Stimulated activated CD8-positive, alpha-beta memory T cell treated with anti-CD3 and anti-CD28 coated beads, Interleukin-15, amount 100 ng/mL, for 1 hour (primary cell): ENCODE measurements around the gene NANOG.
"Not testable (repeated sequence)": the region's sequence is repeated elsewhere in the genome, so short reads cannot be mapped to it uniquely, and the experiment has no call there.

Experiments used
- DNase-seq: peaks from one replicate; pipeline ENCODE4 v3.0.0-alpha.2; 2020; ENCODE audit warnings: low read depth

The NANOG gene

GRCh38 chr12:7788884-7789528, at the start of gene NANOG:
TSS of gene NANOG (plus strand) at chr12:7789402. CDS start at chr12:7789615, 213 bp downstream.
- DNase-seq: not testable (repeated sequence)

DNA sequence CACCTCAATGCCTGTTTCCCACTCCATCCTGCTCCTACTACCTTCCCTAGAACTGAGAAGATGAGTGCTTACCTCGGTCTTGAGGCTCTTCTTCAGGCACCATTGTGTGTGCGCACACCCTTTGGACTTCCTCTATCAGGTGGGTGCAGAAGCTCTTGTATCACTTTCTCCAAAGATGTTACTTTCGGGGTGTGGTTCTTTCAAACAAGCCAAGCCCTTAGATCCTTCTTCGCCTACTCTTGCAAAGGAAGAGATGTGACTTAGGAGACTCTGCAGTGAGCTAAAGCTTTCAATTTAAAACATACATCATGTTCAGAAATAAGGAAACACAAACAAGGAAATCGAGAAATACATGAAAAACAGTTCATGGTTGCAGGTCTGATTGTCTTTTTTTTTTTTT, 42.0 kb upstream of the NANOG start, which contains the start of gene CLEC4C:
TSS of gene CLEC4C (minus strand) at position 130 of the 400 bp plus-strand sequence. CDS start at position 103, 27 bp downstream.
- DNase-seq: no peak

GRCh38 chr12:7748852-7749251, 40.4 kb upstream of the NANOG start:
- DNase-seq: no peak

DNA sequence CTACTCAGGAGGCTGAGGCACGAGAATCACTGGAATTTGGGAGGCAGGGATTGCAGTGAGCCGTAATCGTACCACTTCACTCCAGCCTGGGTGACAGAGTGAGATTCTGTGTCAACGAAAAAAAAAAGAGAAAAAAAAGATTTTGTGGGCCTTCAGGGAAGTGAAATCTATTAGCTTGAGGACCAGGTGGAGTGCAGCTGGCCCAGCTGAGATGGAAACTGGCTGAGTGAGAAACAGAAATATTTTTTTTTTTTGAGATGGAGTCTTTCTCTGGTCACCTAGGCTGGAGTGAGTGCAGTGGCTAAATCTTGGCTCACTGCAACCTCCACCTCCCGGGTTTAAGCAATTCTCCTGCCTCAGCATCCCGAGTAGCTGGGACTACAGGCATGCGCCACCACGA, 39.8 kb upstream of the NANOG start:
- no peak for DNase-seq

DNA sequence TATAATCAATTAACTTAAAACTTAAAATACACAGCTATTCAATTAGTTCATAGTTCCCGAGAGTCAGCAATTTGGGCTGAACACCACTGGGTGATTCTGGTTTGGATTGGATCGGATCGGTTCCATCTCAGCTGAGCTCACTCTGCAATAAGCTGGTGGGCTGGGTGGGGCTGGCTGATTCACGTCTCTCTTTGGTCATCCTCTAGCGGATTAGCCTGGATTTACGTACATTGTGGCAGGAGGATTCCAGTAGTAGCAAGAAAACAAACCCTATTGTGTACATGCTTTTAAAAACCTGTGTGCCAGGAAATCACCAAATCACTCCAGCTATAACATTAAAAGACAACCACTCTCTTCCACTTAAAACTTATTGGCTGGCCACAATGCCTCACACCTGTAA, 38.9 kb upstream of the NANOG start:
- no peak for DNase-seq

- no peak for DNase-seq
These were observed 37.8 kb upstream of the NANOG start for GRCh38 chr12:7751394-7751793.

DNA sequence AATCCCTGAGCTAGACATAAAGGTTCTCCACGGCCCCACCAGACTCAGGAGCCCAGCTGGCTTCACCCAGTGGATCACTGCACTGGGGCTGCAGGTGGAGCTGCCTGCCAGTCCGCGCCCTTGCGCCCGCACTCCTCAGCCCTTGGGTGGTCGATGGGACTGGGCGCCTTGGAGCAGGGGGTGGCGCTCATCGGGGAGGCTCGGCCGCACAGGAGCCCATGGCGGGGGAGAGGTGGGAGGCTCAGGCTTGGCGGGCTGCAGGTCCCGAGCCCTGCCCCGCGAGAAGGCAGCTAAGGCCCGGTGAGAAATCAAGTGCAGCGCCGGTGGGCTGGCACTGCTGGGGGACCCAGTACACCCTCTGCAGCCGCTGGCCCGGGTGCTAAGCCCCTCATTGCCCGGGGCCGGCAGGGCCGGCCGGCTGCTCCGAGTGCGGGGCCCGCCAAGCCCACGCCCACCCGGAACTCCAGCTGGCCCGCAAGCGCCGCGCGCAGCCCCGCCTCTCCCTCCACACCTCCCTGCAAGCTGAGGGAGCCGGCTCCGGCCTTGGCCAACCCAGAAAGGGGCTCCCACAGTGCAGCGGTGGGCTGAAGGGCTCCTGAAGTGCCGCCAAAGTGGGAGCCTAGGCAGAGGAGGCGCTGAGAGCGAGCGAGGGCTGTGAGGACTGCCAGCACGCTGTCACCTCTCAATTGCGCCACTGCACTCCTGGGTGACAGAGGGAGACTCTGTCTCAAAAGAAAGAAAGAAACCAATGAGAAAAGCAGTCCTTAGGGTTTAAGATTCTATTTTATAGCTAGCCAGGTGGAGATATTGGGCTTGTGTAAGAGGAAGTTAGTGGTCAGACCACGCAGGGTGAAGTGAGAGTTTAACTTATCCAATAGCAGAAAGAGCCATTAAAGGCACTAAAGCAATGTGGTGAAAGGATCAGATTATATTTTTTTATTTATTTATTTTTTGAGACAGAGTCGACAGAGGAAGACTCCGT, 37.0 kb upstream of the NANOG start:
- DNase-seq: not testable (repeated sequence)

DNA sequence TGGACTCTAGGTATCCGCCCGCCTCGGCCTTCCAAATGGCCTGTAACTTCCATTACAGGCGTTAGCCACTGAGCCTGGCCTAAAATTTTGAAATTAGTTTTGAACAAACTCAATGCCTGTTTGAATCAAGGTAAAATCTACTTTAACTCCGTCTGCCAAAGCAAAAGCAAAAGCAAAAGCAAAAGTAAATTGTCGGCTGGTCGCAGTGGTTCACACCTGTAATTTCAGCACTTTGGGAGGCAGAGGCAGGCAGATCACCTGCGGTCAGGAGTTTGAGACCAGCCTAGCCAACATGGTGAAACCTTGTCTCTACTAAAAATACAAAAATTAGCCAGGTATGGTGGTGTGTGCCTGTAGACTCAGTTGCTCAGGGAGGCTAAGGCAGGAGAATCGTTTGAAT, 33.5 kb upstream of the NANOG start:
- not testable (repeated sequence) for DNase-seq

DNA sequence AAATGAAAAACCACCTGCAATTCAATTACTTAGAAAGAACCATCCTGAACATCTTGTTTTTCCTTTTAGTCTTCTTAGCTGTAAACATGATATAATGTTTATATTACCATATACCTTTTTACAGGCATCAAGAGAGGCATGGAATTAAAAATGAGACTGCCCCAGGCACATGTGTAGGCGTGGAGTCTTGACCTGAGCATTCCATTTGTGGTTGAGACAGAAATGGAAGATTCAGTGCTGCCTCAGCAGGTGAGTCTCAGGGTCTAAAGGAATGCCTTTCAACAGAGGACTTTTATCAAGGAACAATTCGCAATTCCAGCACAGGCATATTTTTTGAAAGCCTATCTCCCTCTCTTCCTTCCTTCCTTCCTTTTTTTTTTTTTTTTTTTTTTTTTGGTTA, 32.2 kb upstream of the NANOG start:
- no peak for DNase-seq

GRCh38 chr12:7758766-7759140, 30.4 kb upstream of the NANOG start:
- DNase-seq: no peak

GRCh38 chr12:7769999-7770398, 19.2 kb upstream of the NANOG start:
- DNase-seq: no peak

DNA sequence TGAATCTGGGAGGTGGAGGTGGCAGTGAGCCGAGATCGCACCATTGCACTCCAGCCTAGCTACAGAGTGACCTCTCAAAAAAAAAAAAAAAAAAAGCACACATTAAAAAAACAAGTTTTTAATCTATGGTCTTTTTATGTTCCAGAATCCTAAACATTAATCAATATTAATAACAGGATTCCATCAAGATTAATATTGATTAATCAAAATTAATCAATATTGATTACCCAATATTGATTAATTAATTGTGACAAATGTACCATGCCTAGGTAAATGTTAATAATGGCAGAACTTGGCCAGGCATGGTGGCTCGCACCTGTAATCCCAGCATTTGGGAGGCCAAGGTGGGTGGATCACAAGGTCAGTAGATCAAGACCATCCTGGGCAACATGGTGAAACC, 7.9 kb upstream of the NANOG start:
- no peak for DNase-seq

GRCh38 chr12:7782055-7782454, 7.1 kb upstream of the NANOG start:
- DNase-seq: no peak

DNA sequence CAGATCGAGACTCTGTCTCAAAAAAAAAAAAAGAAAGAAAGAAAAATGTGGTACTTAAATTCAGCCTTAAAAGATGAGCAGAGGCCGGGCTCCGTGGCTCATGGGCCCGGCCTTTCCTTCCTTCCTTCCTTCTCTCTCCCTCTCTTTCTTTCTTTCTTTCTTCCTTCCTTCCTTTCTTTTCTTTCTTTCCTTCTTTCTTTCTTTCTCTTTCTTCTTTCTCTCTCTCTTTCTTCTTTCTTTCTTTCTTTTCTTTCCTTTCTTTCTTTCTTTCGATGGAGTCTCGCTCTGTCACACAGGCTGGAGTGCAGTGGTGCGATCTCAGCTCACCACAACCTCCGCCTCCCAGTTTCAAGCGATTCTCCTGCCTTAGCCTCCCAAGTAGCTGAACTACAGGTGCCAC, 5.8 kb upstream of the NANOG start:
- not testable (repeated sequence) for DNase-seq

DNA sequence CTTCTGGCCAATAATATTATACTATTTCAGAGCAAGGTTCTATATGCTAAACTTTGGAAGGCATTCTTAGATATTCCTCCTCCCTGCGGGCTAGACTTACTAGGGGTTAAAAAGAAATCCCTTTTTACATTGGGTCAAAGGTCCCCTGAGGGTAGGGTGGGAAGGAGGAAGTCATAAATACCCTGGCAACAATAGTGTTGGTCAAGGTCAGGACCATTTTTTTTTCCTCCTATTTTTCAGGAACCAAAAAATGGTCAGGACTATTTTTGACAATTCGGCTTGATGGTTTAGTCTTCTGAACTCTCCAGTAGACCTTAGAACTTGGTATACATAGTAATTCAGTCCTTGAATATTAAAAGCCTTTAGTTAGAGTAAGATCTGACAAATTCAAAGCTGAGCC, 4.5 kb upstream of the NANOG start:
- DNase-seq: no peak

GRCh38 chr12:7787574-7788293, 1.5 kb upstream of the NANOG start:
- no peak for DNase-seq

GRCh38 chr12:7788294-7788660, 925 bp upstream of the NANOG start:
- DNase-seq: no peak

DNA sequence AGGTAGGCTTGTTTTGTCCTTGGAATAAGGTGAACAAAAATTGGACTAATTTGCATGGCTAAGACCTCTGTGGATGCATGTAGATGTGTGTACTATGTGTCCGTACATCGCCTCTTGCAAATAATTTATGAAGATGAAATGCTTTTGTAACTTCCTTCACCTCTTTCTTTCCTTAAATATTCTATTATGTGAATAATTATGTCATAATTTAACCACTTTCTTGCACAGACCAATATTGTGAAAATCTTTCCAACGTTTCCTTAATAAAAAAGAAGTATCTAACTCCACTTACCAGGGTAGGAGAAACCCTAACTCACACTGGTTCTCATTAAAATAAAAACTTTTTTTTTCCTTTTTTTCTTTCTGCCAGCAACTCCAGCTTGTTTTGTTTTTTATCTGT, 4.0 kb downstream of the NANOG start:
- DNase-seq: no peak

DNA sequence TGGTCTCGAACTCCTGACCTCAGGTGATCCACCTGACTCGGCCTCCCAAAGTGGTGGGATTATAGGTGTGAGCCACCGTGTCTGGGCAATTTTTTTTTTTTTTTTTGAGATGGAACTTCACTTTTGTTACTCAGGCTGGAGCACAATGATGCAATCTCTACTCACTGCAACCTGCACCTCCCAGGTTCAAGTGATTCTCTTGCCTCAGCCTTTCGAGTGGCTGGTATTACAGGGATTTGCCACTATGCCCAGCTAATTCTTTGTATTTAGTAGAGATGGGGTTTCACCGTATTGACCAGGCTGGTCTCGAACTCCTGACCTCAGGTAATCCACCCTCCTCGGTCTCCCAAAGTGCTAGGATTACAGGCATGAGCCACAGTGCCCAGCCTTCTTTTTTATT, 8.1 kb downstream of the NANOG start:
- DNase-seq: not testable (repeated sequence)

GRCh38 chr12:7797698-7798398, 8.6 kb downstream of the NANOG start:
- DNase-seq: no peak

GRCh38 chr12:7798750-7799308, 9.6 kb downstream of the NANOG start:
- DNase-seq: not testable (repeated sequence)

- no peak for DNase-seq
These were observed 12.3 kb downstream of the NANOG start for GRCh38 chr12:7801460-7801859.
